SK-N-SH treated with all-trans-retinoic acid at 6 μM for 48 hours (cell line): ENCODE results near the gene RNF207.
A peak's percentile ranks its signal among the peaks of the same experiment; 100 is the strongest.

Experiments used
- POU6F1 ChIP-seq: fragments of 250-450 bp; sonication (Bioruptor Pico); IDR thresholded peaks from 2 replicates; pipeline ENCODE4 v1.8.0; 2021; ENCODE audit warnings: low read depth, mild to moderate bottlenecking, moderate library complexity, borderline replicate concordance
- RARB ChIP-seq: fragments of 250-450 bp; sonication (Bioruptor Pico); IDR thresholded peaks from 2 replicates; pipeline ENCODE4 v1.8.0; 2021; ENCODE audit warnings: mild to moderate bottlenecking, moderate library complexity
- ZFP3 ChIP-seq: fragments of 250-450 bp; sonication (Bioruptor Pico); IDR thresholded peaks from 2 replicates; pipeline ENCODE4 v1.5.0; 2020; ENCODE audit warnings: mild to moderate bottlenecking, moderate library complexity
- ZNF8 ChIP-seq: fragments of 450-650 bp; formaldehyde crosslinking; IDR thresholded peaks from 2 replicates; pipeline ENCODE4 v1.5.0; 2020; ENCODE audit warnings: mild to moderate bottlenecking, moderate library complexity
- TF ChIP-seq, protein P1 (sequence below): fragments of 250-450 bp; sonication (Bioruptor Pico); IDR thresholded peaks from 2 replicates; pipeline ENCODE4 v1.8.0; 2020; ENCODE audit warnings: mild to moderate bottlenecking, moderate library complexity, borderline replicate concordance

- TF ChIP-seq, protein P1, sequence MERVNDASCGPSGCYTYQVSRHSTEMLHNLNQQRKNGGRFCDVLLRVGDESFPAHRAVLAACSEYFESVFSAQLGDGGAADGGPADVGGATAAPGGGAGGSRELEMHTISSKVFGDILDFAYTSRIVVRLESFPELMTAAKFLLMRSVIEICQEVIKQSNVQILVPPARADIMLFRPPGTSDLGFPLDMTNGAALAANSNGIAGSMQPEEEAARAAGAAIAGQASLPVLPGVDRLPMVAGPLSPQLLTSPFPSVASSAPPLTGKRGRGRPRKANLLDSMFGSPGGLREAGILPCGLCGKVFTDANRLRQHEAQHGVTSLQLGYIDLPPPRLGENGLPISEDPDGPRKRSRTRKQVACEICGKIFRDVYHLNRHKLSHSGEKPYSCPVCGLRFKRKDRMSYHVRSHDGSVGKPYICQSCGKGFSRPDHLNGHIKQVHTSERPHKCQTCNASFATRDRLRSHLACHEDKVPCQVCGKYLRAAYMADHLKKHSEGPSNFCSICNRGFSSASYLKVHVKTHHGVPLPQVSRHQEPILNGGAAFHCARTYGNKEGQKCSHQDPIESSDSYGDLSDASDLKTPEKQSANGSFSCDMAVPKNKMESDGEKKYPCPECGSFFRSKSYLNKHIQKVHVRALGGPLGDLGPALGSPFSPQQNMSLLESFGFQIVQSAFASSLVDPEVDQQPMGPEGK (CRISPR knock-in tag), result no peak
- TF ChIP-seq RARB (no peak), ZFP3 (CRISPR knock-in tag) (0 out of 2 replicates have a peak, but pooled peaks have one; percentile 14), POU6F1 (CRISPR knock-in tag) (no peak), ZNF8 (CRISPR knock-in tag) (no peak)
Measured at GRCh38 chr1:6199298-6200187, 6.4 kb upstream of the RNF207 start, which contains the start of gene RPL22.
